ENCODE measurements around the gene LIMS2.

DNA sequence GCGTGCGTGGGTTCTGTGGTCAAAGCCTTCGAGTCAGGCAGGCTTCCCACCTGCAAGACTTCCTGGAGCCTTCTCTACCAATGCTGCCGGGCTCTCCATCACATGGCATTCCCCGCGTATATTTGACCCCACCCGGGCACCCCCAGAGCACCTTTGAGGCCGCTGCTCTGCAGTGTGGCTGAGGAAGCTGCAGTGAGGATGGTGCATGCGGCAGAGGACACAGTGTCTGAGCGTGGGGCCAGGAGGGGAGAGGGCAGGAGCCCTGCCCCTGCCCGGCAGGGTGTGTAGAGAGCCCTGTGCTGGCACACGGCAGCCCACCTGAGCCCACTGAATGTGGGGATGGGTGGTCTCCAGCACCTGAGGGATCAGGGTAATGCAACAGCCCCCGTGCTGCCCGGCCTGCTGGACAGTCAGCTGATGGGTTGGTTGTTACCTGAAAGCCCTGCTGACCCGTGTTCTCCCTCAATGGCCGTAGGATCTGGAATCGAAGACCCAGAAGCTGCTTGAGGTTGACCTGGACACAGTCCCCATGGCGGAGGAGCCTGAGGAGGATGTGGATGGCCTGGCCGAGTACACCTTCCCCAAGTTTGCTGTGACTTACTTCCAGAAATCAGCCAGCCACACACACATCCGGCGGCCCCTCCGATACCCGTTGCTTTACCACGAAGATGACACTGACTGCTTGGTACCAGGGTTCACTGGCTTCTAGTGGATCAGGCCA, 66.1 kb downstream of the LIMS2 start:
- TF ChIP-seq, protein P1, sequence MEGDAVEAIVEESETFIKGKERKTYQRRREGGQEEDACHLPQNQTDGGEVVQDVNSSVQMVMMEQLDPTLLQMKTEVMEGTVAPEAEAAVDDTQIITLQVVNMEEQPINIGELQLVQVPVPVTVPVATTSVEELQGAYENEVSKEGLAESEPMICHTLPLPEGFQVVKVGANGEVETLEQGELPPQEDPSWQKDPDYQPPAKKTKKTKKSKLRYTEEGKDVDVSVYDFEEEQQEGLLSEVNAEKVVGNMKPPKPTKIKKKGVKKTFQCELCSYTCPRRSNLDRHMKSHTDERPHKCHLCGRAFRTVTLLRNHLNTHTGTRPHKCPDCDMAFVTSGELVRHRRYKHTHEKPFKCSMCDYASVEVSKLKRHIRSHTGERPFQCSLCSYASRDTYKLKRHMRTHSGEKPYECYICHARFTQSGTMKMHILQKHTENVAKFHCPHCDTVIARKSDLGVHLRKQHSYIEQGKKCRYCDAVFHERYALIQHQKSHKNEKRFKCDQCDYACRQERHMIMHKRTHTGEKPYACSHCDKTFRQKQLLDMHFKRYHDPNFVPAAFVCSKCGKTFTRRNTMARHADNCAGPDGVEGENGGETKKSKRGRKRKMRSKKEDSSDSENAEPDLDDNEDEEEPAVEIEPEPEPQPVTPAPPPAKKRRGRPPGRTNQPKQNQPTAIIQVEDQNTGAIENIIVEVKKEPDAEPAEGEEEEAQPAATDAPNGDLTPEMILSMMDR (optimal IDR thresholded peaks at IDR 0.05 in 1 of 3, IDR thresholded peaks at IDR 0.05 in 1 of 3, conservative IDR thresholded peaks at IDR 0.05 in 1 of 3; ENCODE audit: extremely low read depth in 1 of 3, insufficient read depth in 2 of 3, low read length in 3 of 3): no peak
- no peak for TF ChIP-seq EZH2 (IDR thresholded peaks at IDR 0.05; ENCODE audit: low read length)
